Natural killer cell (primary cell): ENCODE data around the gene NFAT5. TPM values are rescaled to one million over a fixed set of nuclear protein-coding genes. Genes with fewer than 3 reads are reported as not detected.

Experiments
- ATAC-seq, 3 donors: fragments of 150-1000 bp in 2 of 3; fragments of 200-7000 bp in 1 of 3; cut with Tn5 transposase; 1 replicate in 1 of 3; 2 replicates in 2 of 3; pipeline ENCODE4 v1.10.0; 2021; ENCODE audit warnings: mild to moderate bottlenecking in 2 of 3, moderate library complexity in 2 of 3
- DNase-seq, 2 donors: peaks; one replicate each; pipeline versions ENCODE4 v3.0.0 to v3.0.0-alpha.2; 2013 to 2021; ENCODE audit warnings: mixed read lengths in 1 of 2
- H3K27ac ChIP-seq: one replicate; pipeline ENCODE4 v1.5.1; 2013; ENCODE audit warnings: mild to moderate bottlenecking, low read length
- H3K27me3 ChIP-seq: one replicate; pipeline ENCODE4 v1.6.1; 2013; ENCODE audit warnings: low read length; ENCODE audit not compliant: control insufficient read depth, insufficient read depth
- H3K36me3 ChIP-seq: one replicate; pipeline ENCODE4 v1.6.1; 2013; ENCODE audit warnings: low read length; ENCODE audit not compliant: control insufficient read depth, insufficient read depth
- H3K4me1 ChIP-seq: one replicate; pipeline ENCODE4 v1.6.1; 2013; ENCODE audit warnings: low read length; ENCODE audit not compliant: control insufficient read depth, insufficient read depth
- H3K4me3 ChIP-seq: one replicate; pipeline ENCODE4 v1.5.1; 2013; ENCODE audit warnings: low read length
- H3K9me3 ChIP-seq: one replicate; pipeline ENCODE4 v1.6.1; 2013; ENCODE audit warnings: low read length; ENCODE audit not compliant: control insufficient read depth, insufficient read depth
- H3K27ac Mint-ChIP-seq, 2 donors: one replicate each; pipeline ENCODE4 v1.8.0; 2022; ENCODE audit warnings: mild to moderate bottlenecking in 2 of 2, mixed read lengths in 2 of 2, moderate library complexity in 1 of 2
- H3K27me3 Mint-ChIP-seq, 2 donors: one replicate each; pipeline ENCODE4 v1.8.0; 2022; ENCODE audit warnings: low read depth in 2 of 2, mixed read lengths in 2 of 2
- H3K36me3 Mint-ChIP-seq: one replicate; pipeline ENCODE4 v1.8.0; 2022; ENCODE audit warnings: mixed read lengths
- H3K4me1 Mint-ChIP-seq, 2 donors: one replicate each; pipeline ENCODE4 v1.8.0; 2022; ENCODE audit warnings: mixed read lengths in 2 of 2
- H3K4me3 Mint-ChIP-seq: one replicate; pipeline ENCODE4 v1.8.0; 2022; ENCODE audit warnings: mild to moderate bottlenecking, moderate library complexity, mixed read lengths
- H3K9me3 Mint-ChIP-seq, 2 donors: one replicate each; pipeline ENCODE4 v1.8.0; 2022; ENCODE audit warnings: mixed read lengths in 2 of 2
- WGBS: methylation state at CpG from one replicate; pipeline ENCODE4 v1.1.7; 2013; ENCODE audit warnings: missing lambda C conversion rate; ENCODE audit not compliant: insufficient coverage; 5-methylcytosine and 5-hydroxymethylcytosine counted together
- intact Hi-C: fragments of 100-400 bp; cut with micrococcal nuclease; formaldehyde crosslinking; loops from one replicate; pipeline ENCODE4 v1.14.2; 2022
- total RNA-seq, 4 donors: library from RNA; stranded (reverse); fragments of 120-200 nt in 1 of 4; gene quantifications; one replicate each; pipeline versions ENCODE4 v1.2.3 to v1.2.4, GENCODE V29; 2013 to 2022
- TF ChIP-seq, protein P1 (sequence below): fragments of 200-600 bp; IDR thresholded peaks from one replicate; pipeline ENCODE4 v1.8.0; 2022; ENCODE audit warnings: antibody characterized with exemption

NFAT5 gene
- total RNA-seq, 3 donors from 2014 or later (not counting 1 experiment from before 2014, with no cell fraction given) = 70.0 to 73.6 (median 70.6) TPM

DNA sequence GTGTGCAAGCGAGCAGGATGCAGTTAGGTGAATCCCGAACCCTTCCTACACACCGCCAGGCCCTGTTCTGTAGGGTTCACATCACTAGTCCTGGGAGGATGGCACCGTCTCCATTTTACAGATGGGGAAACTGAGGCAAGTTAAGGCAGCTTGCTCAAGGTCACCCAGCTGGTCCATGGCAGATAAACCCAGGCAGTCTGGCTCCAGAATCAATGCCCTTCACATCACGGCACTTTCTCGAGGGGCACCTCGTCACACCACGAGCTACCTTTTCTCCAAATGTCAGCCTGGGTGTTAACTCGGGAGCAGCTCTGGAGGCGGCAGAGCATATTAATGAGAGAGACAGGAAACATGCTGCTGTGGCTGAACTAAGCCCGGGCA is 179.5 kb downstream of the NFAT5 start:
- TF ChIP-seq, protein P1, sequence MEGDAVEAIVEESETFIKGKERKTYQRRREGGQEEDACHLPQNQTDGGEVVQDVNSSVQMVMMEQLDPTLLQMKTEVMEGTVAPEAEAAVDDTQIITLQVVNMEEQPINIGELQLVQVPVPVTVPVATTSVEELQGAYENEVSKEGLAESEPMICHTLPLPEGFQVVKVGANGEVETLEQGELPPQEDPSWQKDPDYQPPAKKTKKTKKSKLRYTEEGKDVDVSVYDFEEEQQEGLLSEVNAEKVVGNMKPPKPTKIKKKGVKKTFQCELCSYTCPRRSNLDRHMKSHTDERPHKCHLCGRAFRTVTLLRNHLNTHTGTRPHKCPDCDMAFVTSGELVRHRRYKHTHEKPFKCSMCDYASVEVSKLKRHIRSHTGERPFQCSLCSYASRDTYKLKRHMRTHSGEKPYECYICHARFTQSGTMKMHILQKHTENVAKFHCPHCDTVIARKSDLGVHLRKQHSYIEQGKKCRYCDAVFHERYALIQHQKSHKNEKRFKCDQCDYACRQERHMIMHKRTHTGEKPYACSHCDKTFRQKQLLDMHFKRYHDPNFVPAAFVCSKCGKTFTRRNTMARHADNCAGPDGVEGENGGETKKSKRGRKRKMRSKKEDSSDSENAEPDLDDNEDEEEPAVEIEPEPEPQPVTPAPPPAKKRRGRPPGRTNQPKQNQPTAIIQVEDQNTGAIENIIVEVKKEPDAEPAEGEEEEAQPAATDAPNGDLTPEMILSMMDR = no peak
- DNase-seq = no peak
- Histone ChIP-seq H3K4me3 (no peak overlapping the region), H3K36me3 (peaks cover 79% of the 10 kb centered on the region), H3K27me3 (no peaks in the 10 kb centered on the region), H3K27ac (no peak overlapping the region), H3K4me1 (no peaks in the 10 kb centered on the region), H3K9me3 (no peaks in the 10 kb centered on the region)
- intact Hi-C loops = no loop called here
- no peak overlapping the region for H3K27ac Mint-ChIP-seq
- H3K9me3 Mint-ChIP-seq = no peaks in the 10 kb centered on the region
- H3K27me3 Mint-ChIP-seq = no peaks in the 10 kb centered on the region
- H3K4me3 Mint-ChIP-seq = no peak overlapping the region
- no peak for ATAC-seq
- WGBS = 94% methylated on average over 11 of the region's 11 CpGs
- H3K36me3 Mint-ChIP-seq = peaks cover 9% of the 10 kb centered on the region
- H3K4me1 Mint-ChIP-seq = peaks cover 0 to 10% of the 10 kb centered on the region in 2 donors

DNA sequence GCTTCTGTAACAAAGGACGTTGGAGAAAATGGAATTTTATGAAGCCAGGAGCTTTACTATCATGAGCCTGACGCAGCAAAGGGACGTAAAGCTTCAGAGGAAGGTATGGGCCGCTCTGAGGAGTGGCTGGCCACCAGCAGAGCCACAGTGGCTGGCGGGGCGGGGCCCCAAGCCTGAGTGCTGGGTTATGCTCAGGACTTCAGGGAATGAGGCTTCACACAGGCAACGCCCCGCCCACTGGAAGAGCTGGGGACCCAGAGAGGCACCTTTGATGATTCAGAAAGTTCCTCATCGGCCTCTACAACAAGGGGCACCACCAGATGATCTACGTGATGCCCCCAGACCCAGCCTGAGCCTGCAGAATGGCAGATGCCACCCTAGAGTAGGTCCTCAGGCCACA is 180.2 kb downstream of the NFAT5 start:
- no peak overlapping the region for H3K27ac Mint-ChIP-seq
- no peak overlapping the region for H3K4me3 ChIP-seq
- H3K4me1 Mint-ChIP-seq = peaks cover 0 to 10% of the 10 kb centered on the region in 2 donors
- no peaks in the 10 kb centered on the region for H3K4me1 ChIP-seq
- peaks cover 80% of the 10 kb centered on the region for H3K36me3 ChIP-seq
- TF ChIP-seq, protein P1 = no peak
- intact Hi-C loops = no loop called here
- H3K27me3 ChIP-seq = no peaks in the 10 kb centered on the region
- no peaks in the 10 kb centered on the region for H3K9me3 ChIP-seq
- H3K27me3 Mint-ChIP-seq = no peaks in the 10 kb centered on the region
- H3K9me3 Mint-ChIP-seq = no peaks in the 10 kb centered on the region
- DNase-seq (no peak), ATAC-seq (no peak)
- H3K36me3 Mint-ChIP-seq = peaks cover 9% of the 10 kb centered on the region
- no peak overlapping the region for H3K27ac ChIP-seq
- 94% methylated on average over 10 of the region's 10 CpGs for WGBS
- no peak overlapping the region for H3K4me3 Mint-ChIP-seq

DNA sequence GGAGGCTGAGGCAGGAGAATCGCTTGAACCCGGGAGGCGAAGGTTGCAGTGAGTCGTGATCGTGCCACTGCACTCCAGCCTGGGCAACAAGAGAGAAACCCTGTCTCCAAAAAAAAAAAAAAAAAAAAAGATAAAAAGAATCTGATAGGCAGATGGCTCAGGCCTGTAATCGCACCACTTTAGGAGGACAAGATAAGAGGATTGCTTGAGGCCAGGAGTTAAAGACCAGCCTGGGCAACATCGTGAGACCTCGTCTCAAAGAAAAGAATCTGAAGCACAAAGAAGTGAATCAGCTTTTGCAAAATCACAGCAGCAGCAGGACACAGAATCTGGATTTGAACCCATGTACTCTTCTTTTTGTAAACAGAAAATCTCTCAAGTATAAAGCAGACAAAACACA is 181.3 kb downstream of the NFAT5 start:
- H3K27me3 ChIP-seq = no peaks in the 10 kb centered on the region
- no peaks in the 10 kb centered on the region for H3K27me3 Mint-ChIP-seq
- ATAC-seq (no peak), DNase-seq (no peak)
- H3K4me1 ChIP-seq = no peaks in the 10 kb centered on the region
- no peak overlapping the region for H3K4me3 ChIP-seq
- H3K9me3 ChIP-seq = no peaks in the 10 kb centered on the region
- H3K4me3 Mint-ChIP-seq = no peak overlapping the region
- peaks cover 0 to 10% of the 10 kb centered on the region in 2 donors for H3K4me1 Mint-ChIP-seq
- intact Hi-C loops = no loop called here
- peaks cover 9% of the 10 kb centered on the region for H3K36me3 Mint-ChIP-seq
- no peaks in the 10 kb centered on the region for H3K9me3 Mint-ChIP-seq
- no peak overlapping the region for H3K27ac ChIP-seq
- peaks cover 80% of the 10 kb centered on the region for H3K36me3 ChIP-seq
- no peak overlapping the region for H3K27ac Mint-ChIP-seq
- 93% methylated on average over 8 of the region's 8 CpGs for WGBS
- TF ChIP-seq, protein P1 = no peak

DNA sequence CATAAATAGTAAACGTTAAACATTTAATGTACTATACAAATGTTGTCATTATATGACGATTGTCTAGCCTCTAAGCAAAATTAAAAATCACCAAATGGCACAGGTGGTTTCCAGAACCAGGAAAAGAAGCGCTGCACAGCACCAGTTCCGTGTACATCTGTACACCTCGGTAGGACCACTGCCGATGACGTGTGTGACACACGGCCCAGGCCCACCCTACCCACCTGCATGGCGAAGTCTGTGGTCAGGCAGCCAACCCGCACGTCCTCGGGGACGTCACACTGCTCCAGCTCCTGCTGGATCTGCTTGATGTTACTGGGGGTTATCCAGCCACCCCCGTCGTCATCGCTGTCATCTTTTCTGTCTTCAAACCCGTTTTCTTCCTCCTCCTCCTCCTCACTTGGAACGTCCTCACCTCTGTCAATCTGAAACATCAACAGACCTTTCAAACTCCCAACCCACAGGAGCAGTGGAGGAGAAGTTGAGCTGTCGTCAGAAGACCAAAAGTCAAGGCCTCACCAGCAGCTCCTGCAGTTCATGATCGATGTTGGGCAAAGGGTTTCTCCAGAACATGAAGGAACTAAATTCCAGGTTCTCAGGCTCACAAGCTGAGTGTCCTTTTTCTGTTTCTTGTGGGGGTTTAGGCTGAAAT is 183.1 kb downstream of the NFAT5 start:
- H3K4me3 ChIP-seq = no peak overlapping the region
- H3K27me3 Mint-ChIP-seq = no peaks in the 10 kb centered on the region
- H3K27me3 ChIP-seq = no peaks in the 10 kb centered on the region
- H3K9me3 Mint-ChIP-seq = no peaks in the 10 kb centered on the region
- H3K36me3 ChIP-seq = peaks cover 65% of the 10 kb centered on the region
- H3K4me1 ChIP-seq = peaks cover 3% of the 10 kb centered on the region
- intact Hi-C loops = no loop called here
- peaks cover 9% of the 10 kb centered on the region for H3K36me3 Mint-ChIP-seq
- 93% methylated on average over 16 of the region's 20 CpGs for WGBS
- DNase-seq = no peak
- H3K27ac ChIP-seq = no peak overlapping the region
- no peak overlapping the region for H3K4me3 Mint-ChIP-seq
- no peaks in the 10 kb centered on the region for H3K9me3 ChIP-seq
- peaks cover 1 to 21% of the 10 kb centered on the region in 2 donors for H3K4me1 Mint-ChIP-seq
- H3K27ac Mint-ChIP-seq = no peak overlapping the region
- TF ChIP-seq, protein P1 = no peak
- ATAC-seq = no peak
